VCaP (cell line): ENCODE data around the gene KAT6B.

Experiments used
- H3K27ac ChIP-seq: fragments of 450-650 bp; 2 replicates; pipeline ENCODE4 v1.5.1; 2017
- CTCF ChIP-seq: fragments of 450-650 bp; conservative IDR thresholded peaks from 2 replicates; pipeline ENCODE4 v1.5.1; 2017; ENCODE audit warnings: mild to moderate bottlenecking, moderate library complexity

Gene KAT6B

GRCh38 chr10:74814797-74815196 is 11.6 kb upstream of the KAT6B start:
- TF ChIP-seq CTCF = no peak
- no peak overlapping the region for H3K27ac ChIP-seq

GRCh38 chr10:74816824-74817498 is 9.4 kb upstream of the KAT6B start:
- no peak for TF ChIP-seq CTCF
- H3K27ac ChIP-seq = no peak overlapping the region

- no peak overlapping the region for H3K27ac ChIP-seq
- no peak for TF ChIP-seq CTCF
Measured at GRCh38 chr10:74821501-74821900, 4.9 kb upstream of the KAT6B start.

- H3K27ac ChIP-seq = no peak overlapping the region
- TF ChIP-seq CTCF = no peak
Measured at GRCh38 chr10:74822101-74822500, 4.3 kb upstream of the KAT6B start.

- no peak for TF ChIP-seq CTCF
- no peak overlapping the region for H3K27ac ChIP-seq
Measured at GRCh38 chr10:74822521-74823089, 3.8 kb upstream of the KAT6B start.

- TF ChIP-seq CTCF = no peak
Measured at GRCh38 chr10:74823791-74824183, 2.6 kb upstream of the KAT6B start.

GRCh38 chr10:74824184-74824899 is 2.1 kb upstream of the KAT6B start:
- no peak for TF ChIP-seq CTCF
- H3K27ac ChIP-seq = peak overlapping the region; percentile 95

More at GRCh38 chr10:74823791-74824183, 2.6 kb upstream of the KAT6B start:
- H3K27ac ChIP-seq = peak overlapping the region; percentile 95
